Stimulated activated CD8-positive, alpha-beta memory T cell treated with anti-CD3 and anti-CD28 coated beads, Interleukin-12 subunit alpha, Interleukin-12 subunit beta, amount 100 ng/mL, for 1 hour (primary cell): Measurements from ENCODE around the gene HNRNPD.
"Not testable (repeated sequence)": the region's sequence is repeated elsewhere in the genome, so short reads cannot be mapped to it uniquely, and the experiment has no call there.

ENCODE experiments used
- DNase-seq: peaks from one replicate; pipeline ENCODE4 v3.0.0-alpha.2; 2020; ENCODE audit warnings: low read depth

Gene HNRNPD

DNA sequence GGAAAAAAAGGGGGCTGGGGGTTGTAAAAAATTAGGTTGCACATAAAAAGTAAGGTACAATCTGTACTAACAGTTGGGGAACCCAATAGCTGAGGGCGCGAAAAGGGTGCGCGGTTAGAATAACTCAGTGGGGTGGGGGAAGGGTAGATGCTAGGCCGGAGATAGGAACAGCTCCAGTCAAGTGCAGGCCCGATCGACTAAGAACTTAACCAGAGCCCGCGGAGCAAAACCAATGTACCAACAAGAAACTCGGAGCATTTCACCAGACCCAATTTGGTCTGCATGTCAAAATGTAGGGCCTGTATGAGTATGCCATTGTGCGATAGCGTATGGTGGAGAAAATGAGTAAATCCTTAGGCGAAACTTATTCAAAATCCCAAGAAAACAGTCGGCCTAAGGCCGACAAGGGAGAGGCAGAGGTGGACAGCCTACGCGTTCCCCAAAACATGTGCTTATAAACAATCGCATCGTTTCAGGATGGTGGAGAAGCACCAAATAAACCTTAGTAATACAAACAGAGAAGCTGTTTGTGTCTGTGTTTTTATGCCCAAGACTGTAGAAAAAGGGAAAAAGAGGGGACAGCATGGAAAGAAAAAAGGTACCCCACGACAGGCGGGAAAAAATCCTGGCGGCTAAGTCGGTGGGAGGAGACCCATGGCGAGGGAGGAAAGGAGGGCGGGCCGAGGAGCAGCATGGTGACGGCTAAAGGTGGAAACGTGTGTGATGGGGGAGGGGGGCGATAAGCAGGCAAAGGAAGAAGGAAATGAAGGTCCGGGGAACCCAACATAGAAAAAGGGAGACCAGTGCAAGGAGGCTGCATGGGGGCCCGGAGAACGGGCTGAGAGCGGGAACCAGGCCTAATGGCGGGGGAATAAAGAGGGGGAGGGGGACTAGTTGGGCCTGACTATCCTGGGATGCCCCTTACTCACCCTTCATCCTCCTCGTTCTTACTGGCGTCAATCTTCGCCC is 990 bp downstream of the HNRNPD start:
- peak; percentile 42 for DNase-seq

DNA sequence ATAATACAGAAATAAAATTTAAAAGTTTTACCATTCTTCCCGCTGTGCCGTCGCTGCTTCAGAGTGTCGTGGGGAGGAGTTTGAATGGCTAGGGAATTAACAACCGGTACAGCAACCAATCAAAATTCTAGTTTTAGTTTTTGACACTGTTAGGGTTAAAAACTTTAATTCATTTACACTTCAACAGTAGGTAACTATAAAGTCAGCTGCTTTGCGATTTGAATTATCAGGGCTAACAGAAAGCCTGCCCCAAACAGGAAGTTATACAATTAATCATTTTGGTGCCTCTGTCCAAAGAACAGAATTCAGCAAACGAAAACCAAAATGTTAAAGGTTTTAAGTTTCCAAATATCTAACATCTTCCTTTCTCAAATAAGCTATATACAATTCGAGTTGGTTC is 2.3 kb downstream of the HNRNPD start:
- DNase-seq: no peak

DNA sequence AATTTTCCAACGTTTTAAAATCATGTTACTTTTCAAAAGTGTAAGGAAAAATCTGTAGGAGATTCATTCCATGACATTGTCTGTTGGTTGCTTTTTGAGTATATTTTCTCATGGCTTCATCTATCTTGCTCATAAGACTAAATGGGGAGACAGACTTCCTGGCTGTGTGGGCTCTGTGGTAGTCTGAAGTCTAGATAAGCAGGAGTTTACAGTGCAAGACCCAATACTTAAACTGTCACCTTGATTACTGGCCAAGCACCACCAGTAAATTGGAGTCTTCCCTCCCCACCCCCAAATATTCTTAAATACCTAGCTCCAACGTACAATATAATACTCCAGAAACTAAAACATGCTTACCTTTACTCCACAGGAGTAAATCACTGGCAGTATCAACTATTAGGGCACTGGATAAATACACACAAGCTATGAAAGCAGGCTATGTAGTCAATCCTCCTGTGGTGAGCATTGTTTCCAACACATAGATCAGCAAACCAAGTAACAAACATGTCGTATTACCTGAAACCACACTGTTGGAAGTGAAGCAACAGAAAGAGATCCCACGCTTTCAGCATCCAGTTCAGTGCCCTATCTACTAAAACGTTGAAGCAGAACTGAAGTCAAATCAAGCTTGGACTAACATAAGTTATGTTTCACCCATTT is 6.2 kb downstream of the HNRNPD start:
- no peak for DNase-seq

DNA sequence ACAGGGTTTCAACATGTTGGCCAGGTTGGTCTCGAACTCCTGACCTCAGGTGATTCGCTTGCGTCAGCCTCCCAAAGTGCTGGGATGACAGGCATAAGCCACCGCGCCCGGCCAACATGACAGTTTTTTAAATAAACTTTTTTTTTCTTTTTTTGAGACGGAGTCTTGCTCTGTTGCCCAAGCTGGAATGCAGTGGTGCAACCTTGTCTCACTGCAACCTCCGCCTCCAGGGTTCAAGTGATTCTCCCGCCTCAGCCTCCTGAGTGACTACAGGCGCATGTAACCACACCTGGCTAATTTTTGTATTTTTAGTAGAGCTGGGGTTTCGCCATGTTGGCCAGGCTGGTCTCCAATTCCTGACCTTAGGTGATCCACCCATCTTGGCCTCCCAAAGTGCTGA is 7.4 kb downstream of the HNRNPD start:
- DNase-seq: not testable (repeated sequence)

DNA sequence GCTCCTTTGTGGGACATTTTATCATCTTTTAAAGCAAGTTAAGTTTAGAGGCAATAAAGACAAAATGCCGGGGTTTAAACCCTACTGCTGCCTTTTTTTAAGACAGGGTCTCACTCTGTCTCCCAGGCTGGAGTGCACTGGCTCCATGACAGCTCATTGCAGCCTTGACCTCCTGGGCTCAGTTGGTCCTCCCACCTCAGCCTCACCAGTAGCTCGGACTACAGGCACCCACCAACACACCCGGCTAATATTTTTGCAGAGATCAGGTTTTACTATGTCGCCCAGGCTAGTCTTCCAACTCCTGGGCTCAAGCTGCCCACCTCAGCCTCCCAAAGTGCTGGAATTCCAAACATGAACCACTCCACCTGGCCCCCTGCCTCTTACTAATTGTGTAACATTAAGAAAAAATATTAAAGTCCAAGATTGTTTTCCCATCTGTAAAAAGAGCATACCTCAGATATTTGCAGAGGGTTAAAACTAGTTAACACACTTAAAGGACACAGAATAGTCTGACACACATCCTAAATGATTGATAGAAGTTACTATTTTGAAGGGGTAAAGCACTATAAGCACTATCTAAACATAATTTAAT is 9.8 kb downstream of the HNRNPD start:
- DNase-seq: no peak

DNA sequence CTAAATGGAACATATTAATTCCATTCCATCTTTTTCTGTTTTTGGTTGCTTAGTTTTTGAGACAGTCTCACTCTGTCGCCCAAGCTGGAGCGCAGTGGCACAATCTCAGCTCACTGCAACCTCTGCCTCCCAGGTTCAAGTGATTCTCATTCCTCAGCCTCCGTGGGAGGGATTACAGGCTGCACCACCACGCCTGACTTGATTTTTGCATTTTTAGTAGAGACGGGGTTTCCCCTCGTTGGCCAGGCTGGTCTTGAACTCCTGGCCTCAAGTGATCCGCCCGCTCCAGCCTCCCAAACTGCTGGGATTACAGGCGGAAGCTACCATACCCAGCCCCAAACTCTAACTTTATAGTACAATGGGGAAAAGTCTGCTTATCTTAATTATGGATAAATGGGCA is 11.2 kb downstream of the HNRNPD start:
- no peak for DNase-seq

DNA sequence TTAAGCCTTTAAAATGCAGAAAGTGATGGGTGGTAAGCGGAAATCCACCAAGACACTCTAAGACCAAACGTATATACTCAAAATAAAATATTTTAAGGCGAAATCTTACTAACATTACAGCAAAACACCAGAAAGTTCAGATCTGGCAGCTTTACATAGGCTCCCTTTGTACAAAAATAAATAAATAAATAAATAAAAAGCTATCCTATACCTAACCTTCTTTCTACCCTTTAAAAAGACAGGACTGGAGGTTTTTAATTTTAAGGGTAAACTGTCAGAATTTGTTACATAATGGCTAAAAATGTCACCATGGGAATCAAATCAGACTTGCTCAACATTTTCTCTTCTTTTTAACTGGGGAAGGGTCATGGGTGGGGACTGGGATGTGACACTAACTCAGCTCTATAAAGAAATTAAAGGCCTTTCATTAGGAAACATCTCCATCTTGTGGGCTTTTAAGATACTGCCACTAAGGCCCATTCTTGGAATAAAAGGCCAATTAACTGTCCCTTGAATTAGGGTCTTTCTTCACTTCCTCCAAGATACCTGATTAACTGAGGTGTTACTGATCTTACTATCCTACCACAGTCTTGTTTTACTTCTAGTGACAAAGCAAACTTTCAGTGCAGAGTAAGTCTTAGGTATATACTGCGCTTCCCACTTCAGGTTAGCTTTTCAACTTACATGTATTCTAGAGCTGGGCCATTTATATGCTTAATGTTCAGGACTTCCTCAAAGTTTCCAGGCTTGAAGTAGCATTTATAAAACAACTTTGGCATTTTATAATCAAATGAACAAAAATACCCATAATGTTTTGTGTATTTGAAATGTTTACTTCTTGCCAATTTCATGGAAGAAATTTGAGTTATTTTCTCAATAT is 13.3 kb downstream of the HNRNPD start:
- no peak for DNase-seq

DNA sequence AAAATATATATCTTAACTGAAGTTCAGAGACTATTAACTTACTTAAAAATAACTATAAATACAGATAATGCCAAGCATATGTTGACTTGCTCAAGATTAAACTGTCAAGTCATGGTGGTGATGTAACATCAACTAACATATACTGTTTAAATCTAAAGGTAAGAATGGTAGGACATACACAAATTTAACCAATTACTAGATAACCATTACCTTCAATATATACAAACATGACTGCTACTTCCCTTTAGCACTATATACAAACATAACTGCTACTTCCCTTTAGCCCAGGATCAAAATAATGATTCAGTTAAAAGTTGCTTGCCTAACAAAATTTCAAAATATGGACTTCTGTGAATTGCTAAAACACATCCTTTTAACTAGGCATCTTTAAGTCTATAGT is 14.9 kb downstream of the HNRNPD start:
- no peak for DNase-seq

DNA sequence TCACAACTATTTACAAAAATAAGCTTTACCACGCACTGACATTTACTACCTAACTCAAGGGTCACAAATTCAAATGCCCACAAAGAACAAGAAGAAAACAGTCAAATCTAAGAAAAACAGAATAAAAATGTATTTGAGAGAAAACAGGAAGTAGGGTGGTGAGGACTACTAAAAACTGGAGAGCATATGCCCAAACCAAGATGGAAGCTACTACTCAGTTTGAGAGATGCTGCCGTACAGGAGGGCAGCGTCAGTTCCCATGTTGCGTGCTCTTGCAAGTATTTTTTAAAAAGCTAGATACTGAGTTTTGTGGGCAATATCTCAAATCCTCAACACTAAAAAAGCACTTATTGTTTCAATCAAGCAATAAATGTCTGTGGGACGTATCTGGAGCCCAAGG is 16.2 kb downstream of the HNRNPD start:
- DNase-seq: no peak

DNA sequence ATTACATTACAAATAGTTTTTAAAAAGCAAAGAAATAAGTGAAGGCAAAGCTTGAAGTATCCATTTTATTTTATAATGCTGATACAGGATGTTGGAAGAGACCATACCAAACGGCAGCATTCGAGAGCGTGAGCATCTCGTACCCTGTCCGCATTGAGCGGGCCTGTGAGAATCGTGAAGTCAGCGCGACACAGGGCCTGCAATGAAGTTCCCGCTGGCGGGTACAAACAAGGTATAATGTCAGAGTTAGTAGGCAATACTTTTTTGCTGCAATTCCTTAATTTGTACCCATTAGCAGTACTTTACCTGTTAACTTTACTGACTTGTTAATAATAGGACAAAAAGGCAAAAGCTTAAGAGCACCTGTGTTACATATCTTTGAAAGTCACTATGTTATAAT is 19.0 kb downstream of the HNRNPD start:
- DNase-seq: no peak

DNA sequence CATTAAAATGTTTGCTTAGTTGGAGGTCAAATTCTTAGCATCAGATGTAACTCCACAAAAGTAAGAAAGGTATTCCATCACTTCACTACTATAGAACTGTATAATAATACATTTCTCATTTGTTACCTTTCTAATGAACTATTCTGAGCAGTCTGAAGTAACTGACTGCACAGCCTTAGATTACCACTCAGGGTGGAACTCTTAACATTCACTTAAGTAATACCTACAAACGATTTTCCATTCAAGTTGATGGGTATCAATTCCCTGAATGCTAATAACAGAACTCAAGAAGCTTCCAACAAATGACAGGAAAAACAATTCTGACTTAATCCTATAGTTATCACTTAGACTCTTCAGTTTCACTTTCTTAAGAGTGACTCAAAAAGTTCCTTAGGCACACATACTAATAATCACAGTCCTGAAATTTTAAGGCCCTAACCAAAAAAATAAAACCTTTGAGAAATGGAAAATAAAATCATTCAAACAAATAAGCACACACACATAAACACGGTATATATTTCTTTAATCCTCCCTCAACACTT is 20.9 kb downstream of the HNRNPD start:
- DNase-seq: no peak

DNA sequence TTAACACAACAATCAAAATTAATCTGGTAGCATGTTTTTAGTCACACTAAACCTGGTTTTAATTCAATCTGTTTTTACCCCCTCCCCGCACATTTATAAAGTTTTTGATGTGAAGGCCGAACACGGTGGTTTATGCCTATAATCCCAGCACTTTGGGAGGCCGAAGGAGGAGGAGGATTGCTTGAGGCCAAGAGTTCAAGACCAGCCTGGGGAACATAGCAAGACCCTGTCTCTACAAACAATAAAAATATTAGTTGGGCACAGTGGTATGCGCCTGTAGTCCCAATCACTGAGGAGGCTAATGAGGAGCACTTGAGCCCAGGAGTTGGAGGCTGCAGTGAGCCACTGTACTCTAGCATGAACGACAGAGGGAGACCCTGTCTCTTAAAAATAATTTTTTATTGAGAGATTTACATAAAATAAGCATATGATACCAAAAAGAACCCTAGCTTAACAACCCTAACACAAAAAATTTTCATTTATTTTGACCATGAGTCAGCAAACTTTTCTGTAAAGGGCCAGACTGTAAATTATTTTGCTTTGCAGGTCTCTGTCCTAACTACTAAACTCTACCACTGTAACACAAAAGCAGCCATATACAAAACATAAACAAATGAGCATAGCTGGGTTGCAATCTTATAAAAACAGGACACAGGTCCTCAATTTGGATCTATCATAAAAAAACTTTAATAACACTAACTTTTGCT is 21.5 kb downstream of the HNRNPD start:
- no peak for DNase-seq

DNA sequence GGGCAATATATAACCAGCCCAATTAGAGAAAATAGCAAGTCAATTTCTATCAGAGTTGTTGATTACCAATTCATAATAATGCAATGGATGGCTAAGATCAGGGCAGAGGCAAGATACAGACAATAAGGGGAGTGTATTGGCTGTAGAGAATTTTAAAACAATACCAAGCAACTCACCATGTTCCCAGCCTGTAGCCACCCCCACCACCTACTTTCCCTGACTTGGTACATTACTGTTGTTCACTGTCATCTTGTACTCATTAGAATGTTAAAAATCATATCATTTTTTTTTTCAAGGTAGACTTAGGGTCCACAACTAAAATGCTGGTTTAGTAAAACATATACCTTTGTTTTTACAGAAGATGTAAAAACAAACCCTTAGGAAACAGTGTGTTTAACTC is 27.7 kb downstream of the HNRNPD start:
- no peak for DNase-seq

DNA sequence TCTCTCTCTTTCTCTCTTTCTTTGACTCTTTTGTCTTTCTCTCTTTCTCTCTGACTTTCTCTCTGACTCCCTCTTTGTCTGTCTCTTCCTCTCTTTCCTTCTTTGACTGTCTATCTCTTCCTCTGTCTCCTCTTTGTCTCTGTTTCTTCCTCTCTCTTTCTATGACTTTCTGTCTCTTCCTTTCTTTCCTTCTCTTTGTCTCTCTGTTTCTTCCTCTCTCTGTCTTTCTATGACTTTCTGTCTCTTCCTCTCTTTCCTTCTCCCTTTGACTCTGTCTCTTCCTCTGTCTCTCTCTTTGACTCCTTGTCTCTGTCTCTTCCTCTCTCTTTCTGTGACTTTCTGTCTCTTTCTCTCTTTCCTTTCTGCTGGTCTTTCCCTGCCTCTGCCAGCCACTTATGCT is 38.7 kb downstream of the HNRNPD start:
- no peak for DNase-seq

DNA sequence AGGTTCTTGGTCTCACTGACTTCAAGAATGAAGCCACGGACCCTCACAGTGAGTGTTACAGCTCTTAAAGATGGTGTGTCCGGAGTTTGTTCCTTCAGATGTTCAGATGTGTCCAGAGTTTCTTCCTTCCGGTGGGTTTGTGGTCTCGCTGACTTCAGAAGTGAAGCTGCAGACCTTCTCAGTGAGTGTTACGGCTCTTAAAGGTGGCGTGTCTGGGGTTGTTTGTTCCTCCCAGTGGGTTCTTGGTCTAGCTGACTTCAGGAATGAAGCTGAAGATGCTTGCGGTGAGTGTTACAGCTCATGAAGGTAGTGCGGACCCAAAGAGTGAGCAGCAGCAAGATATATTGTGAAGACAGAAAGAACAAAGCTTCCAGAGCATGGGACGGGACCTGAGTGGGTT is 40.1 kb downstream of the HNRNPD start:
- not testable (repeated sequence) for DNase-seq

DNA sequence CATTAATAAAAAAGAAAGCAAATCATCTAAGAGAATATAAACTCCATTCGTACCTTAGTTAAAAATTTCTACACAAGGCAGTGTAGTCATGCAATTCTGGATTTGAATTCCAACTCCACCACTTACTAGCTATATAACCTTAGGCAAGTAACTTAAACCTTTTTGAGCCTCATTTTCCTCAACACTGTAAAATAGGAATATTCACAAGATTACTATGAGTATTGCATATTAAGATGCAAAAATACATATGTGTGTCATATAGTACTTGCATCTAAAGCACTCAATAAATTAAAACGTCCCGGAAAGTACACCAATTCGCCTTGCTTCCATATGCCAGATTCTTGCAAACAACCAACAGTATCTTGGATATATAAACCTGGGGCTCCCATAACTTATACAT is 42.0 kb downstream of the HNRNPD start:
- no peak for DNase-seq

DNA sequence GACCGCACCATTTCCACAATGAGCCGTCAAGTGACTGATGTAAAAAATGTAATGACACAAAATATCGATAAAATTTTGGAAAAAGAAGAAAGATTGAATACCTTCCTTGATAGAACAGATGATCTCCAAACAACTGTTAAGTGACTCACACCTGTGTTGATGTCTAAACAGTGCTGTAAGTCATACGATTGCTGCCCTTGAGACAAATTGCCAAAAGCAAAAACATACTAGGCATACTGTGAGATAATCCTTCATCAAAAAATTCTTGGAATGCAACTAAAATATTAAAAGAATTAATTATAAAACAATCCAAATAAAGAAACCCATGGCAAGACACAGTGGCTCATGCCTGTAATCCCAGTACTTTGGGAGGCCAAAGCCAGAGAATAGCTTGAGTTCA is 53.4 kb downstream of the HNRNPD start:
- DNase-seq: no peak

DNA sequence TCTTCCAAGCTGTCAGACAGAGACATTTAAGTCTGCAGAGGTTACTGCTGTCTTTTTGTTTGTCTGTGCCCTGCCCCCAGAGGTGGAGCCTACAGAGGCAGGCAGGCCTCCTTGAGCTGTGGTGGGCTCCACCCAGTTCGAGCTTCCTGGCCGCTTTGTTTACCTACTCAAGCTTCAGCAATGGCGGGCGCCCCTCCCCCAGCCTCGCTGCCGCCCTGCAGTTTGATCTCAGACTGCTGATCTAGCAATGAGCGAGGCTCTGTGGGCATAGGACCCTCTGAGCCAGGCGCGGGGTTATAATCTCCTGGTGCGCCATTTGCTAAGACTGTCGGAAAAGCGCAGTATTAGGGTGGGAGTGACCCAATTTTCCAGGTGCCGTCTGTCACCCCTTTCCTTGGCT is 70.7 kb downstream of the HNRNPD start:
- DNase-seq: not testable (repeated sequence)
